NCI-H2107 (cell line): ENCODE results near the gene FAM131A.

Source experiments
- DNase-seq: peaks from one replicate; lab custom pipeline; 2025; lab: John Stamatoyannopoulos, UW

Gene FAM131A

GRCh38 chr3:184337399-184337714 is at the start of gene FAM131A:
Gene FAM131A (plus strand): TSS chr3:184337600. CDS start chr3:184337631, 31 bp downstream.
- no peak for DNase-seq

- peak; percentile 84 for DNase-seq
These were observed 47.9 kb upstream of the FAM131A start for GRCh38 chr3:184289426-184289938.

- DNase-seq = no peak
These were observed 47.1 kb upstream of the FAM131A start for GRCh38 chr3:184290331-184290730.

- no peak for DNase-seq
These were observed 46.2 kb upstream of the FAM131A start for GRCh38 chr3:184291044-184291737.

GRCh38 chr3:184291738-184292445 is 45.5 kb upstream of the FAM131A start:
- DNase-seq = no peak

GRCh38 chr3:184295771-184296170 is 41.6 kb upstream of the FAM131A start:
- no peak for DNase-seq

GRCh38 chr3:184296616-184297015 is 40.8 kb upstream of the FAM131A start:
- DNase-seq = no peak

GRCh38 chr3:184298759-184299487 is 38.5 kb upstream of the FAM131A start, which contains the start of gene PSMD2:
Gene PSMD2 (plus strand): TSS chr3:184299241. CDS start chr3:184299267, 26 bp downstream.
- DNase-seq = peak; percentile 100

- DNase-seq = no peak
These were observed 37.7 kb upstream of the FAM131A start for GRCh38 chr3:184299488-184300377.

- DNase-seq = no peak
These were observed 37.1 kb upstream of the FAM131A start for GRCh38 chr3:184300378-184300720.

GRCh38 chr3:184305577-184305976 is 31.8 kb upstream of the FAM131A start:
- DNase-seq = no peak

- DNase-seq = no peak
These were observed 30.9 kb upstream of the FAM131A start for GRCh38 chr3:184306341-184306972.

GRCh38 chr3:184307915-184308314 is 29.5 kb upstream of the FAM131A start:
- no peak for DNase-seq

GRCh38 chr3:184308744-184309143 is 28.7 kb upstream of the FAM131A start:
- DNase-seq = no peak

GRCh38 chr3:184311633-184312032 is 25.8 kb upstream of the FAM131A start:
- no peak for DNase-seq

- peak; percentile 98 for DNase-seq
These were observed 23.1 kb upstream of the FAM131A start, which contains the start of gene EIF4G1 for GRCh38 chr3:184314363-184314699. Gene EIF4G1 (plus strand): TSS chr3:184314606. CDS start chr3:184315797, 1,191 bp downstream.

- DNase-seq = peak; percentile 65
These were observed 22.5 kb upstream of the FAM131A start for GRCh38 chr3:184314700-184315542.

GRCh38 chr3:184315543-184315867 is 21.9 kb upstream of the FAM131A start:
- no peak for DNase-seq

- DNase-seq = no peak
These were observed 21.3 kb upstream of the FAM131A start for GRCh38 chr3:184315871-184316661.

GRCh38 chr3:184316792-184317191 is 20.6 kb upstream of the FAM131A start:
- DNase-seq = no peak
